ENCODE data around the gene GTF2H4. TPM values are rescaled to one million over a fixed set of nuclear protein-coding genes. Genes with fewer than 3 reads are reported as not detected.

GTF2H4 gene
- total RNA-seq, 1 donor from 2014 or later, result 73.0 TPM

DNA sequence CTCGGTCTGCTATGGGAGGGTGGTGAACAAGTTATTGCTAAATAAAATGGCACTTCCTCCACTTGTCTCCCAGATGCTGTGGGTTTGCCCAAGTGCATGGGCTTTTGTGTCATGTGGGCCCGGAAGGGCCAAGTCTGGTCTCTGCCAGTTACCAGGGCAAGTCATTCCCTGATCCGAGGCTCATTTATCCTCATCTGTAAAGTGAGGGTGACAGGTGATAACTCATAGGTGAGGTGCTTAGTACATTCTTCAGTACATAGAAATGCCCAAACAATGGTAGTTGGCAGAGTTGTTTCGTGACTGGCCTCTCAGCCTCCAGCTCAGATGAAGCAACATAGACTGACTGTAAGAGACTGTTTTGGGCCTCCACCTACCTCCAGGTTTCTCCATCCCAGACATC lies 30.7 kb downstream of the GTF2H4 start:
- no peak overlapping the region for H3K4me3 Mint-ChIP-seq (ENCODE audit: low read depth)
- H3K27ac Mint-ChIP-seq, result no peak overlapping the region
- H3K36me3 Mint-ChIP-seq (ENCODE audit: insufficient read depth), result no peaks in the 10 kb centered on the region
- DNase-seq (ENCODE audit: low spot score, unreplicated experiment), result no peak
- TF ChIP-seq, protein P1, sequence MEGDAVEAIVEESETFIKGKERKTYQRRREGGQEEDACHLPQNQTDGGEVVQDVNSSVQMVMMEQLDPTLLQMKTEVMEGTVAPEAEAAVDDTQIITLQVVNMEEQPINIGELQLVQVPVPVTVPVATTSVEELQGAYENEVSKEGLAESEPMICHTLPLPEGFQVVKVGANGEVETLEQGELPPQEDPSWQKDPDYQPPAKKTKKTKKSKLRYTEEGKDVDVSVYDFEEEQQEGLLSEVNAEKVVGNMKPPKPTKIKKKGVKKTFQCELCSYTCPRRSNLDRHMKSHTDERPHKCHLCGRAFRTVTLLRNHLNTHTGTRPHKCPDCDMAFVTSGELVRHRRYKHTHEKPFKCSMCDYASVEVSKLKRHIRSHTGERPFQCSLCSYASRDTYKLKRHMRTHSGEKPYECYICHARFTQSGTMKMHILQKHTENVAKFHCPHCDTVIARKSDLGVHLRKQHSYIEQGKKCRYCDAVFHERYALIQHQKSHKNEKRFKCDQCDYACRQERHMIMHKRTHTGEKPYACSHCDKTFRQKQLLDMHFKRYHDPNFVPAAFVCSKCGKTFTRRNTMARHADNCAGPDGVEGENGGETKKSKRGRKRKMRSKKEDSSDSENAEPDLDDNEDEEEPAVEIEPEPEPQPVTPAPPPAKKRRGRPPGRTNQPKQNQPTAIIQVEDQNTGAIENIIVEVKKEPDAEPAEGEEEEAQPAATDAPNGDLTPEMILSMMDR (IDR thresholded peaks at IDR 0.05; ENCODE audit: unreplicated experiment), result no peak
- H3K27me3 Mint-ChIP-seq, result peaks cover 21% of the 10 kb centered on the region
- H3K4me1 Mint-ChIP-seq (ENCODE audit: low read depth), result peaks cover 11% of the 10 kb centered on the region
- no peaks in the 10 kb centered on the region for H3K9me3 Mint-ChIP-seq (ENCODE audit: low read depth)

DNA sequence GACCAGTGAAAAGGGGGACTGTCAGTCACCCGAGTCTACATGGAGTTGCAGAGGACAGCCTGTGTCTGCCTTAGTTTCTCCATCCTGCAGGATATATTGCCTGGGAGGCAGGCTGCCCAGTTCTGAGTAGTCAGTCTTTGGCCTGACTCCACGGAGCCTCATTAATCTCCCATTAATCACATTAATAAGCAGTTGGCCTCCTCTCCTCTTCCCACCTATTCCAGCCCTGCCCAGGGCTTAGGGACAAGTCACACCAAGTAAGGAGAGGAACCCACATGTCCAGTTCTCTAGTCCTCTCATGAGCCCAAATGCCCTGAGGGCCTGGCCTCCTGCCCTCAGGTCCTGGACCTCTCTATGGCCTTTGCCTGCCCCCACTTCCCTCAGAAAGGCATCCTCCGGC lies 31.5 kb downstream of the GTF2H4 start:
- TF ChIP-seq, protein P1 (IDR thresholded peaks at IDR 0.05; ENCODE audit: unreplicated experiment), result no peak
- Mint-ChIP-seq H3K4me3 (ENCODE audit: low read depth) (no peak overlapping the region), H3K36me3 (ENCODE audit: insufficient read depth) (no peaks in the 10 kb centered on the region), H3K27ac (no peak overlapping the region), H3K4me1 (ENCODE audit: low read depth) (peaks cover 11% of the 10 kb centered on the region), H3K9me3 (ENCODE audit: low read depth) (no peaks in the 10 kb centered on the region), H3K27me3 (peaks cover 21% of the 10 kb centered on the region)
- no peak for DNase-seq (ENCODE audit: low spot score, unreplicated experiment)

DNA sequence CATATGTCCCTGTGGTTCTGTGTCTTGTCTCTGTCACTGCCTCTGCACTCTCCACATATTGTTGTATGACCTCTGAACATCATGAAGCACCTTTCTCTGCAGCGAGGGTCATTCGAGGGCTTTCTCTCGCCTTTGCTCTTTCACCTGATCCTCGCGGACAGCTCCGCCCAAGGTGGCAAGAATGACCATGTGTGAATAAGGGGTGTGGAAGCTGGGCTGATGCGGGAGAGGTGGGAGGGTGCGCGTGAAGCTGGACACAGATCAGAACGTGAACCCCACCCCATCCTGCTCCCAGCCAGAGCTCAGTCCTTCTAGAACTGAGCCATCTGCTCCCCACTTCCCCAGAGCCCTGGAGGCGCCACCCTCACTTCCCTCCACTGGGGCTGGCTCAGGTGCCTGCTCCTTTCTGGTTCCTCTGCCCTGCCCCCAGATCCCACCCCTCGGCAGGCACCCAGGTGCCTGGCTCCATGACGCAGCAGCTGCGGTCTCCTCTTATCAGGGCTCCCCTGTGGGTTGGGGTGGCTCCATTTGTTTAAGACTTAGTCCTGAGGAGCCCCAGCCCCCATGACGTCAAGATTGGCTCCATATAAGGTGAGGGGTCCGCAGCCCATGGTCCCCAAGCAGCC lies 32.5 kb downstream of the GTF2H4 start, which contains the start of gene MUCL3:
Gene MUCL3 (plus strand): TSS at position 613 of the 626 bp plus-strand sequence. CDS start 27 bp downstream, outside the sequence.
- peaks cover 18% of the 10 kb centered on the region for H3K27me3 Mint-ChIP-seq
- TF ChIP-seq, protein P1 (IDR thresholded peaks at IDR 0.05; ENCODE audit: unreplicated experiment), result no peak
- peaks cover 9% of the 10 kb centered on the region for H3K4me1 Mint-ChIP-seq (ENCODE audit: low read depth)
- no peak within 1 kb of the TSS for H3K4me3 Mint-ChIP-seq (ENCODE audit: low read depth)
- H3K27ac Mint-ChIP-seq, result peak within 1 kb of the TSS; percentile 34
- no peak for DNase-seq (ENCODE audit: low spot score, unreplicated experiment)
- no peaks in the 10 kb centered on the region for H3K9me3 Mint-ChIP-seq (ENCODE audit: low read depth)
- H3K36me3 Mint-ChIP-seq (ENCODE audit: insufficient read depth), result no peaks in the 10 kb centered on the region

DNA sequence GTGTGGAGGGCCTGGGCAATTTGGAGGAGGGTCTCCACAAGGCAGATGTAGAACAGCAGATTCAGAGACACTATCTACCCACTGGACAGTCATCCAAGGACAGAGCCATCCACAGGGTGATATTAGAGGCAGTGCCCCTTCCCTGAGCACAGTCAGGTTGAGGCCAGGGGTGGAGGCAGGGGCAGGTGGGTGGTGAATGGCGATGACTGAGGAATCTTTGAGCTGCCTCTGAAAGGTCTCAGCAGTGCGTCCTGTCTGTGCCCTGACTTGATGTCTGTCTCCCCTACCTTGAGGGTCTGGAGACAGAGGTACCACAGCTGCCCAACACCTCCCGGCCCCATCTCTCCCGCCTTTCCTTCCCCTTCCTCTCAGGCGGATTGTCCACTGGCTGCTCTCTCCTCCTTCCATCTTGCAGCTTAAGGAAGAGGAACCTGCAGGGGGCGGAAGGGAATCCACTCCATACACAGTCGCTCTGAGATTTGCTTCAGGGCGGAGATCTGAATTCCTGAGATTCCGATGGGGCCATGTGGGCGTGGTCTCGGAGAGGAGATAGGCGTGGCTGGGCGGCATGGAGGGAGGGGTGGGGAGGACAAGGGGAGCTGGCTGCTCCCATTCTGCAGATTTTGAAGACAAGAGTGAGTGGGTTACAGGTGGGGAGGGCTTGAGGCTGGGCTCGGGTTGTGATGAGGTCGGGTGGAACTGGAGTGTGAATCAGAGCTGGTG lies 34.5 kb downstream of the GTF2H4 start:
- DNase-seq (ENCODE audit: low spot score, unreplicated experiment), result peak; percentile 65
- no peaks in the 10 kb centered on the region for H3K36me3 Mint-ChIP-seq (ENCODE audit: insufficient read depth)
- peaks cover 9% of the 10 kb centered on the region for H3K4me1 Mint-ChIP-seq (ENCODE audit: low read depth)
- TF ChIP-seq, protein P1 (IDR thresholded peaks at IDR 0.05; ENCODE audit: unreplicated experiment), result peak; percentile 53
- peak overlapping the region; percentile 84 for H3K27ac Mint-ChIP-seq
- no peak overlapping the region for H3K4me3 Mint-ChIP-seq (ENCODE audit: low read depth)
- H3K27me3 Mint-ChIP-seq, result peaks cover 16% of the 10 kb centered on the region
- no peaks in the 10 kb centered on the region for H3K9me3 Mint-ChIP-seq (ENCODE audit: low read depth)

DNA sequence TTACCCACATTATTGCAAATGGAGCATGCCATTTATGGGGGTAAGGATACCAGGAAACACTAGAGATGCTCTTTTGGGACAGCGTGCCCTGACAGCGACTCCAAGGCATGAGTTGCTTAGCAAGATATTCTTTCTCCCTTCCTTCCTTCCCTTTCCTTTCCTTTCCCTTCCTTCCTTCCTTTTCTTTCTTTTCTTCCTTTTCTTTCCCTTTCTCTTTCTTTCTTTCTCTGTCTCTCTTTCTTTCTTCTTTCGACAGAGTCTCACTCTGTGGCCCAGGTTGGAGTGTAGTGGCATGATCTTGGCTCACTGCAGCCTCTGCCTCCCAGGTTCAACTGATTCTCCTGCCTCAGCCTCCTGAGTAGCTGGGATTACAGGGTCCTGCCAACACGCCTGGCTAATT lies 36.0 kb downstream of the GTF2H4 start:
- no peaks in the 10 kb centered on the region for H3K9me3 Mint-ChIP-seq (ENCODE audit: low read depth)
- peaks cover 17% of the 10 kb centered on the region for H3K27me3 Mint-ChIP-seq
- H3K36me3 Mint-ChIP-seq (ENCODE audit: insufficient read depth), result no peaks in the 10 kb centered on the region
- H3K4me3 Mint-ChIP-seq (ENCODE audit: low read depth), result no peak overlapping the region
- no peak overlapping the region for H3K27ac Mint-ChIP-seq
- DNase-seq (ENCODE audit: low spot score, unreplicated experiment), result no peak
- TF ChIP-seq, protein P1 (IDR thresholded peaks at IDR 0.05; ENCODE audit: unreplicated experiment), result no peak
- H3K4me1 Mint-ChIP-seq (ENCODE audit: low read depth), result peaks cover 8% of the 10 kb centered on the region

Measured in progenitor cell of endocrine pancreas (in vitro differentiated cells).